ENCODE results near the gene ENTPD5. TPM values are rescaled to one million over a fixed set of nuclear protein-coding genes. Genes with fewer than 3 reads are reported as not detected.
"Not testable (repeated sequence)": the region's sequence is repeated elsewhere in the genome, so short reads cannot be mapped to it uniquely, and the experiment has no call there.

Gene ENTPD5
- total and polyA plus RNA-seq, 2 donors from 2014 or later, result 24.7 to 28.3 TPM

DNA sequence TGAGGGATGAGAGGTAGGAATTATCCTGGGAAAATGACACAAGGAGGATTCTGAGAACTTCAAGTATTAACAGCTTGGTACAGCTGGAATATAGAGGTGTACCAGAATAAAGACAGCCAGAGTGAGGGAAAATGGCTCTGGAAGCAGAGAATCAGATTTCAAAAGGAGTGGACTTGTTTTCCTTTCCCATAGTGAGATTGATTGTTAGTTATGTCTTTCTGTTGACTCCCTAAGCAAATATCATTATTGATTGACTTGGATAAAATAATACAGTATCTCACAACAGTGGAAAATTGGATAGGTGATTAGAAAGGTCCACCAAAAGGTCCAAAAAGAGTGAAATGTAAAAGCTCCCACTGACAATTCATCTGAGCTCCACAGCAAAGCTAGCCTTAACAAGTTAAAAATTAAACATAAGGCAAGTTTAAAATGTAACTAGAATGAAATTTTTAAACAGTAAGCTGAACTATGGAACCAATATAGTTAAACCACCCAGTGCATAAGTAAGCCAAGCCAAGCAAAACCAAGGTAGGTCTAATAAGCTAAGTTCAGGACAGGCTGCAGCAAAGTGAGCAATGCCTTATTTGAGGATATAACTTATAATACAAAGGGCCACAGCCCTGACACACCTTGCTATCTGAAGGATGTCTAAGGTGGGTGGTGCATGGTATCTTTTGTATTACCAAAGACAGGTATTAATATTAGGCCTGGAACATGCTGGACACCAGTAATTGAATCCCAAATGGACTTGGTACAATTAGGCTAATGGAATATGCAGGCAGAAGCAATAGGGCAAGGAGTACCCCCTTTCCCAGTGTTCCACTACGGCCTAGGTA is 21.8 kb downstream of the ENTPD5 start:
- Histone ChIP-seq H3K36me3 (ENCODE audit: control insufficient read depth in 2 of 3, insufficient read depth in 3 of 3, low read length in 3 of 3) (peaks cover 0 to under 1% (median 0%) of the 10 kb centered on the region in 3 donors), H3K4me3 (ENCODE audit: low read length in 3 of 3) (peak overlapping the region in 2 of 3 donors; percentile 9 to 71), H3K4me1 (ENCODE audit: control insufficient read depth in 2 of 3, insufficient read depth in 2 of 3, low read depth in 1 of 3, low read length in 3 of 3) (peaks cover 11 to 18% (median 18%) of the 10 kb centered on the region in 3 donors), H3K27me3 (ENCODE audit: control insufficient read depth, insufficient read depth, low read length) (no peaks in the 10 kb centered on the region), H3K27ac (ENCODE audit: low read depth in 2 of 2, low read length in 2 of 2) (peak overlapping the region; percentile 75 to 91), H3K9ac (ENCODE audit: low read length in 3 of 3) (peak overlapping the region in 1 of 3 donors; percentile 62), H3K9me3 (ENCODE audit: control insufficient read depth in 2 of 3, insufficient read depth in 1 of 3, low read length in 3 of 3) (no peaks in the 10 kb centered on the region)
- peak in 2 of 5 donors; percentile 62 to 63 for DNase-seq
- TF ChIP-seq, protein P1, sequence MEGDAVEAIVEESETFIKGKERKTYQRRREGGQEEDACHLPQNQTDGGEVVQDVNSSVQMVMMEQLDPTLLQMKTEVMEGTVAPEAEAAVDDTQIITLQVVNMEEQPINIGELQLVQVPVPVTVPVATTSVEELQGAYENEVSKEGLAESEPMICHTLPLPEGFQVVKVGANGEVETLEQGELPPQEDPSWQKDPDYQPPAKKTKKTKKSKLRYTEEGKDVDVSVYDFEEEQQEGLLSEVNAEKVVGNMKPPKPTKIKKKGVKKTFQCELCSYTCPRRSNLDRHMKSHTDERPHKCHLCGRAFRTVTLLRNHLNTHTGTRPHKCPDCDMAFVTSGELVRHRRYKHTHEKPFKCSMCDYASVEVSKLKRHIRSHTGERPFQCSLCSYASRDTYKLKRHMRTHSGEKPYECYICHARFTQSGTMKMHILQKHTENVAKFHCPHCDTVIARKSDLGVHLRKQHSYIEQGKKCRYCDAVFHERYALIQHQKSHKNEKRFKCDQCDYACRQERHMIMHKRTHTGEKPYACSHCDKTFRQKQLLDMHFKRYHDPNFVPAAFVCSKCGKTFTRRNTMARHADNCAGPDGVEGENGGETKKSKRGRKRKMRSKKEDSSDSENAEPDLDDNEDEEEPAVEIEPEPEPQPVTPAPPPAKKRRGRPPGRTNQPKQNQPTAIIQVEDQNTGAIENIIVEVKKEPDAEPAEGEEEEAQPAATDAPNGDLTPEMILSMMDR (IDR thresholded peaks at IDR 0.05; ENCODE audit: borderline replicate concordance, extremely low read depth, insufficient read depth), result no peak
- FAIRE-seq, result peak; percentile 86
- intact Hi-C loops (cut with DNase I), result no loop called here

DNA sequence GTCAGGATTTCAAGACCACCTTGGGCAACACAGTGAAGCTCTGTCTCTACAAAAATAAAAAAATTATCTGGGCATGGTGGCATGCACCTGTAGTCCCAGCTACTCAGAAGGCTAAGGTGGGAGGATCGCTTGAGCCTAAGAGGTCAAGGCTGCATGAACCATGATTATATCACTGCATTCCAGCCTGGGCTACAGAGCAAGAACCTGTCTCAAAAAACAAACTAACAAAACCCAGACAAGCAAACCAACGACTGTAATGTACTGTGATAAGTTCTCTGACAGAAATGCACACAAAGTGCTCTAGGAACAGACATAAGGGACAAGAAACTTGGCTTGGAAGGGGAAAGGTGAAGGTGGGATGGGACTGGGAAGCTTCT is 22.4 kb downstream of the ENTPD5 start:
- intact Hi-C loops (cut with DNase I), result no loop called here
- Histone ChIP-seq H3K36me3 (ENCODE audit: control insufficient read depth in 2 of 3, insufficient read depth in 3 of 3, low read length in 3 of 3) (no peaks in the 10 kb centered on the region), H3K4me1 (ENCODE audit: control insufficient read depth in 2 of 3, insufficient read depth in 2 of 3, low read depth in 1 of 3, low read length in 3 of 3) (peaks cover 11 to 18% (median 18%) of the 10 kb centered on the region in 3 donors), H3K9me3 (ENCODE audit: control insufficient read depth in 2 of 3, insufficient read depth in 1 of 3, low read length in 3 of 3) (no peaks in the 10 kb centered on the region), H3K9ac (ENCODE audit: low read length in 3 of 3) (peak overlapping the region in 1 of 3 donors; percentile 62), H3K27me3 (ENCODE audit: control insufficient read depth, insufficient read depth, low read length) (no peaks in the 10 kb centered on the region), H3K4me3 (ENCODE audit: low read length in 3 of 3) (peak overlapping the region in 2 of 3 donors; percentile 25 to 71), H3K27ac (ENCODE audit: low read depth in 2 of 2, low read length in 2 of 2) (peak overlapping the region; percentile 75 to 91)
- TF ChIP-seq, protein P1 (IDR thresholded peaks at IDR 0.05; ENCODE audit: borderline replicate concordance, extremely low read depth, insufficient read depth), result no peak
- no peak for FAIRE-seq
- peak in 1 of 5 donors; percentile 30 for DNase-seq

DNA sequence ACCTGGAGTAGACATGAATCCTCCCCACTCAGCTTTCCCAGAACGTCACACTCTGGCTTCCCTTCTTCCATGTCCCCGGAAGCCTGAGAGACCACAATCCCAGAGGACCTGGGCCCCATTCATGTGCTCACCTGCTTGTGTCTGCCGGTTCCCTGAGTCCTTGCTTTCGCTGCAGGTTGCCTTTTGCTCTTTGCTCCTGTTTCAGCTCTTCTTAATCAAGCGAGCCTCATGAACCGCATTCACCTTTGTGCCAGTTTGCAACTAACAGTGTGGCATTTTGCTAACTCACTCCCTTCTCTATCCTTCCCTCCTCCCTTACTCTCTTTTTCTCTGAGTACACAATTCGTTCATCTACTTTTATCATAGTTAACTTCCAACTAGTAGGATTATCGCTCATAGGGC is 23.1 kb downstream of the ENTPD5 start:
- H3K36me3 ChIP-seq (ENCODE audit: control insufficient read depth in 2 of 3, insufficient read depth in 3 of 3, low read length in 3 of 3), result no peaks in the 10 kb centered on the region
- peak overlapping the region in 2 of 3 donors; percentile 47 to 62 for H3K9ac ChIP-seq (ENCODE audit: low read length in 3 of 3)
- peak in 1 of 5 donors; percentile 63 for DNase-seq
- H3K9me3 ChIP-seq (ENCODE audit: control insufficient read depth in 2 of 3, insufficient read depth in 1 of 3, low read length in 3 of 3), result no peaks in the 10 kb centered on the region
- intact Hi-C loops (cut with DNase I), result no loop called here
- peak overlapping the region; percentile 51 to 72 (median 71) for H3K4me3 ChIP-seq (ENCODE audit: low read length in 3 of 3)
- peak overlapping the region; percentile 75 to 88 for H3K27ac ChIP-seq (ENCODE audit: low read depth in 2 of 2, low read length in 2 of 2)
- H3K4me1 ChIP-seq (ENCODE audit: control insufficient read depth in 2 of 3, insufficient read depth in 2 of 3, low read depth in 1 of 3, low read length in 3 of 3), result peaks cover 11 to 18% (median 18%) of the 10 kb centered on the region in 3 donors
- TF ChIP-seq, protein P1 (IDR thresholded peaks at IDR 0.05; ENCODE audit: borderline replicate concordance, extremely low read depth, insufficient read depth), result no peak
- no peak for FAIRE-seq
- no peaks in the 10 kb centered on the region for H3K27me3 ChIP-seq (ENCODE audit: control insufficient read depth, insufficient read depth, low read length)

DNA sequence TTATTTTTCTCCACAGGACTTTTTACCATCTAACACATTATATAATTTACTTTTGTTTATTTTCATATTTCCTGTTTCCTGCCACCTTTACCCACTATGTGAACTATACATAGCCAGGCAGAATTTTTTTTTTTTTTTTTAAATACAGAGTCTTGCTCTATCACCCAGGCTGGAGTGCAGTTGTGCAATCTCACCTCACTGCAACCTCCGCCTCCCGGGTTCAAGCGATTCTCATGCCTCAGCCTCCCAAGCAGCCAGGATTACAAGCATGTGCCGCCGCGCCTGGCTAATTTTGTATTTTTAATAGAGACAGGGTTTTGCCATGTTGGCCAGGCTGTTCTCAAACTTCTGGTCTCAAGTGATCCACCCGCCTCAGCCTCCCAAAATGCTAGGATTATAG is 24.2 kb downstream of the ENTPD5 start:
- intact Hi-C loops (cut with DNase I); DNase-seq; H3K9me3 ChIP-seq (ENCODE audit: control insufficient read depth in 2 of 3, insufficient read depth in 1 of 3, low read length in 3 of 3); H3K36me3 ChIP-seq (ENCODE audit: control insufficient read depth in 2 of 3, insufficient read depth in 3 of 3, low read length in 3 of 3); FAIRE-seq; H3K27me3 ChIP-seq (ENCODE audit: control insufficient read depth, insufficient read depth, low read length): not testable (repeated sequence)
- Histone ChIP-seq H3K4me3 (ENCODE audit: low read length in 3 of 3) (peak overlapping the region in 2 of 3 donors; percentile 44 to 71), H3K9ac (ENCODE audit: low read length in 3 of 3) (peak overlapping the region in 1 of 3 donors; percentile 46), H3K4me1 (ENCODE audit: control insufficient read depth in 2 of 3, insufficient read depth in 2 of 3, low read depth in 1 of 3, low read length in 3 of 3) (peaks cover 11 to 18% (median 18%) of the 10 kb centered on the region in 3 donors), H3K27ac (ENCODE audit: low read depth in 2 of 2, low read length in 2 of 2) (peak overlapping the region in 1 of 2 donors; percentile 41)

Measured in kidney (tissue), 14 donors.